Measurements from ENCODE around the gene SPIN2B. TPM values are rescaled to one million over a fixed set of nuclear protein-coding genes. Genes with fewer than 3 reads are reported as not detected.

Gene SPIN2B
- total and polyA plus RNA-seq, 2 donors (not counting 3 experiments of a cell fraction or from before 2014, with no cell fraction given), result 7.1 to 8.8 TPM

DNA sequence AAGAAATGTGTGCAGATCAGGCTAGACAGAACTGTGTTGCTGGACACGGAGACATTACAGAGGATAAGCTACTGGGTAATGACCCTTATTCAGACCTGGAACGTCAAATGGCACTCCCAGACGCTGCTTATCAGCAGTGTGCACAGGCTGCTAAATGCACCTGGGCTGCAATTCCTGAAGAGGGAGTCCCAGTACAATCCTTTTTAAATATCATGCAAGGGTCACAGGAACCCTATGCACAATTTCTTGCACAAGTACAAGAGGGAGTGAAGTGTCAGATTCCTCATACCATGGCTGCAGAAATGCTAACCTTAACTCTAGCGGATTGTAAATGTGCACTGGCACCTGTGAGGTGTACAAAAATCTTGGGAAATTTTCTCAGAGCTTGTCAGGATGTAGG lies 16.9 kb downstream of the SPIN2B start:
- H3K4me2 ChIP-seq (ENCODE audit: insufficient read depth, low read length), result no peak overlapping the region
- ChIA-PET POLR2A (no interaction called here), CTCF (no interaction called here)
- no peak overlapping the region for H2AFZ ChIP-seq (ENCODE audit: low read depth, low read length)
- H4K20me1 ChIP-seq (replicated peaks; ENCODE audit: control insufficient read depth, extremely low read depth, insufficient read depth, low read length), result no peaks in the 10 kb centered on the region
- intact Hi-C loops (cut with micrococcal nuclease) (no loop called here), dilution Hi-C loops (cut with MboI; ENCODE audit: extremely low pct_ligation_motif_present, low sequenced_read_pairs) (no loop called here)
- FAIRE-seq (no peak), DNase-seq (ENCODE audit: low read depth, low spot score) (no peak)
- H3K4me1 ChIP-seq (ENCODE audit: control insufficient read depth, extremely low read depth, insufficient read depth, low read length), result no peaks in the 10 kb centered on the region
- BruUV-seq (replicated peaks), result no TSS peak
- TF ChIP-seq, protein P1, sequence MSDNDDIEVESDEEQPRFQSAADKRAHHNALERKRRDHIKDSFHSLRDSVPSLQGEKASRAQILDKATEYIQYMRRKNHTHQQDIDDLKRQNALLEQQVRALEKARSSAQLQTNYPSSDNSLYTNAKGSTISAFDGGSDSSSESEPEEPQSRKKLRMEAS (IDR thresholded peaks at IDR 0.05; ENCODE audit: insufficient read depth, insufficient read length), result no peak
- TF ChIP-seq MYC (IDR thresholded peaks at IDR 0.05; ENCODE audit: low read depth, low read length) (no peak), POLR2A (IDR thresholded peaks at IDR 0.05; ENCODE audit: low read depth, low read length) (no peak), FOS (IDR thresholded peaks at IDR 0.05; ENCODE audit: borderline replicate concordance, insufficient read depth, low read length) (no peak), JUN (IDR thresholded peaks at IDR 0.05; ENCODE audit: borderline replicate concordance, insufficient read depth, insufficient read length, low read depth) (no peak), GATA2 (IDR thresholded peaks at IDR 0.05; ENCODE audit: insufficient read depth, insufficient read length, low read depth, low read length) (no peak), POLR2AphosphoS5 (IDR thresholded peaks at IDR 0.05; ENCODE audit: insufficient read depth, low read depth, low read length) (no peak), EZH2 (IDR thresholded peaks at IDR 0.05; ENCODE audit: borderline replicate concordance, low read depth, low read length, severe bottlenecking) (no peak)
- TF ChIP-seq, protein P2, sequence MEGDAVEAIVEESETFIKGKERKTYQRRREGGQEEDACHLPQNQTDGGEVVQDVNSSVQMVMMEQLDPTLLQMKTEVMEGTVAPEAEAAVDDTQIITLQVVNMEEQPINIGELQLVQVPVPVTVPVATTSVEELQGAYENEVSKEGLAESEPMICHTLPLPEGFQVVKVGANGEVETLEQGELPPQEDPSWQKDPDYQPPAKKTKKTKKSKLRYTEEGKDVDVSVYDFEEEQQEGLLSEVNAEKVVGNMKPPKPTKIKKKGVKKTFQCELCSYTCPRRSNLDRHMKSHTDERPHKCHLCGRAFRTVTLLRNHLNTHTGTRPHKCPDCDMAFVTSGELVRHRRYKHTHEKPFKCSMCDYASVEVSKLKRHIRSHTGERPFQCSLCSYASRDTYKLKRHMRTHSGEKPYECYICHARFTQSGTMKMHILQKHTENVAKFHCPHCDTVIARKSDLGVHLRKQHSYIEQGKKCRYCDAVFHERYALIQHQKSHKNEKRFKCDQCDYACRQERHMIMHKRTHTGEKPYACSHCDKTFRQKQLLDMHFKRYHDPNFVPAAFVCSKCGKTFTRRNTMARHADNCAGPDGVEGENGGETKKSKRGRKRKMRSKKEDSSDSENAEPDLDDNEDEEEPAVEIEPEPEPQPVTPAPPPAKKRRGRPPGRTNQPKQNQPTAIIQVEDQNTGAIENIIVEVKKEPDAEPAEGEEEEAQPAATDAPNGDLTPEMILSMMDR (IDR thresholded peaks at IDR 0.05; ENCODE audit: extremely low read depth in 1 of 2, insufficient read depth in 1 of 2, low read depth in 1 of 2, low read length in 2 of 2), result no peak
- no peaks in the 10 kb centered on the region for H3K27me3 ChIP-seq (ENCODE audit: control insufficient read depth in 2 of 2, insufficient read depth in 2 of 2, low read length in 2 of 2)
- H3K79me2 ChIP-seq (ENCODE audit: control insufficient read depth, insufficient read depth, low read length), result no peaks in the 10 kb centered on the region
- H3K9ac ChIP-seq (replicated peaks; ENCODE audit: extremely low read depth, insufficient read depth, low read length), result no peak overlapping the region
- H3K9me3 ChIP-seq (replicated peaks; ENCODE audit: control insufficient read depth, insufficient read depth, low read length), result no peaks in the 10 kb centered on the region
- no peaks in the 10 kb centered on the region for H3K36me3 ChIP-seq (ENCODE audit: control insufficient read depth in 2 of 2, extremely low read depth in 1 of 2, insufficient read depth in 2 of 2, low read length in 2 of 2)
- H3K4me3 ChIP-seq (replicated peaks in 1 of 3; ENCODE audit: insufficient read depth in 1 of 3, low read depth in 1 of 3, low read length in 3 of 3), result no peak overlapping the region
- H3K27ac ChIP-seq (ENCODE audit: insufficient read depth, low read depth, low read length), result no peak overlapping the region
- H3K9me1 ChIP-seq (replicated peaks; ENCODE audit: control insufficient read depth, extremely low read depth, insufficient read depth, low read length), result no peaks in the 10 kb centered on the region
